ENCODE results near the gene CD68.
"Not testable (repeated sequence)": the region's sequence is repeated elsewhere in the genome, so short reads cannot be mapped to it uniquely, and the experiment has no call there.

CD68 gene

GRCh38 chr17:7613769-7614424 lies 34.5 kb downstream of the CD68 start:
- no peak for DNase-seq

- DNase-seq: peak; percentile 98
Measured at GRCh38 chr17:7614425-7615264, 35.2 kb downstream of the CD68 start, which contains the start of gene FXR2. Gene FXR2, minus strand, starts transcription at chr17:7614897. Its CDS starts 365 bp downstream, at chr17:7614532.

- DNase-seq: no peak
Measured at GRCh38 chr17:7615265-7615747, 35.9 kb downstream of the CD68 start.

- DNase-seq: no peak
Measured at GRCh38 chr17:7618608-7619007, 39.2 kb downstream of the CD68 start.

DNA sequence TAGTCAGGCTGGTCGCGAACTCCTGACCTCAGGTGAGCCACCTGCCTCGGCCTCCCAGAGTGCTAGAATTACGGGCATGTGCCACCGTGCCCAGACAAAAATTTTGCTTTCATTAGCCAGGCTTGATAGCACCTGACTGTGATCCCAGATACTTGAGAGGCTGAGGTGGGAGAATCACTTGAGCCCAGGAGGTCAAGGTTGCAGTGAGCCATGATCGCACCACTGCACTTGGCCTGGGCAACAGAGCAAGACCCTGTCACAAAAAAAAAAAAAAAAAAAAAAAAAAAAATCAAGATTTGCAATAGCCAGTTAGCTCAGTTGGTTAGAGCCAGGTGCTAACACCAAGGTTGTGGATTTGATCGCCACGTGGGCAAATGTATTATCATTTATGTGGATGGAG lies 41.4 kb downstream of the CD68 start:
- DNase-seq: no peak

DNA sequence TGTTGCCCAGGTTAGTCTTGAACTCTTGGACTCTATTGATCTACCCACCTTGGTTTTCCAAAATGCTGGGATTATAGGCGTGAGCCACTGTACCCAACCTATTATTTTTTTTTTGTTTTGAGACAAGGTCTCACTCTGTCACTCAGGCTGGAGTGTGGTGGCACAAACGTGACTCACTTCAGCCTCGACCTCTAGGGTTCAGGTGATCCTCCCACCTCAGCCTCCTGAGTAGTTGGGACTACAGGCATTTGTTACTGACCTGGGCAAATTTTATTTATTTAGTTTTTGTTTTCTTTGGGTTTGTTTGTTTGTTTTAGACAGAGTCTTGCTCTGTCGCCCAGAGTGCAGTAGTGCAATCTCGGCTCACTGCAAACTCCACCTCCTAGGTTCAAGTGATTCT lies 44.2 kb downstream of the CD68 start:
- DNase-seq: no peak

- DNase-seq: not testable (repeated sequence)
Measured at GRCh38 chr17:7625749-7626148, 46.3 kb downstream of the CD68 start.

DNA sequence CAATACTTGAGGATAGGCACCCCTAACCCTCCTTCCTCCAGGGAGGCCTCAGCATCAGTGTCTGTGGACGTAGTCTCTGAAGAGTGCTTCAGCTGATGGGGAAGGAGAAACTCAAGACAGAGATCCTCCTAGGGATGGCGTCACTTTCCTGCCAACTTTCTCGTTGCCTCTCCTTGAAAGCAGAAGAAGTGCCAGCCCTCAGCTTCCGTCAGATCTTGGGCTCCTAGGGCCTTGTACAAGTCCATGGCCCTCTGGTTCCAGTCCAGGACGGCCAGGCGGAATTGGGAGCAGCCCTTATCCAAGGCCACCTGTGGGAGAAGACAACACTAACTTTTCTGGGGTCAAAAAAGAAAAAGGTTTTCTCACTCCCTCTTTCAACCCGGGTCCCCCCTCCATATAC lies 46.9 kb downstream of the CD68 start:
- DNase-seq: no peak

- no peak for DNase-seq
Measured at GRCh38 chr17:7626956-7627249, 47.5 kb downstream of the CD68 start.

DNA sequence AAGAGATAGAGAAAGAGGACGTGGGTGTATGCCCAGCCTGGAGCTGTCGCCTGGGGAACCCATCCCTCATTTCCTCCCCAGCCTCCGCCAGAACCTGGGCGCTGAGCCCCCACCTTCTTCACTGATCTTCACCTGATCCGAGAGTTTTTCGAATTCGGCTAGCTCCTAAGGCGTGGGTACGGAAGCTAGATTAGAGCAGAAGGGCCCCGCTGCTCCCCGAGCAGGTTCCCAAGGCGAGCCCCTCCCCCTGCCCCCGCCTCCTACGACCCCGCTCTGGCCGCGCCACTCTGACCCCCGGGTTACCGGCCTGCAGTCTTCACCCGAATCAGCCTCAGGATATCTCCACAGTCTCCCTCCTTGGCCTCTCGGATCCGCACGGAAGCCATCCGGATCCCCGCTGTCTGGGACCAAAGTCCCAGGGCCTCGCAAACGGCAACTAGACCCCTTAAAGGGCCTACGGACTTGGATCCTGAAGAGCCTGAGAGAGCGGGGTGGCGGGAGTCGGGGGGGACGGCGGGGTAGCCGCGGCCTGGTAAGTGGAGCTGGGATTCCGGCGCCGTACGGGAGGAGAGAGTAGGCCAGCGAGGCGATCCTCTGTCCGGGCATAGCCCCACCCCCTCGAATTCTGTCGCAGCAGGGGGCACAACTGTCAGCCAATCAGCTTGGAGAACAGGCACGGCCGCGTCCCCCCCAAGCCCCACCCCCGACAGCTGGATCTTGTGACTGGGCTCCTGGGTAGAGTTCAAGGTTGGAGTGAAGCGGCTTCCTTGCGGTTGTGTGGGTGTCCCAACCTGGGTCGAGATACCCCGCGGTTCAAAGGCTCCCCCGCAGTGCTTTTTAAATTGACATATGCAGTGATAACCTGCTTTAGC lies 48.0 kb downstream of the CD68 start, which contains the start of gene SAT2:
Gene SAT2 (minus strand): TSS at position 572 of the 872 bp plus-strand sequence. CDS start 186 bp downstream, at position 386.
- DNase-seq: peak; percentile 77

GRCh38 chr17:7629939-7630571 lies 50.6 kb downstream of the CD68 start, which contains the start of gene SHBG:
Gene SHBG, plus strand, starts transcription at chr17:7630135. Its CDS starts 38 bp downstream, at chr17:7630173.
- no peak for DNase-seq
